Subcutaneous adipose tissue (tissue), 4 donors: ENCODE results near the gene CADPS. TPM values are rescaled to one million over a fixed set of nuclear protein-coding genes. Genes with fewer than 3 reads are reported as not detected.

Experiments
- CTCF ChIP-seq: fragments of 450-650 bp; IDR thresholded peaks from one replicate; pipeline ENCODE4 v1.5.1; 2016; ENCODE audit warnings: low read depth, mild to moderate bottlenecking, control low read depth, antibody characterized with exemption, moderate library complexity
- total RNA-seq, 4 donors: library from RNA; depleted of rRNA; stranded (reverse); fragments of >200 nt; gene quantifications; one replicate each; pipeline ENCODE4 v1.1.0, GENCODE V29; 2016

Gene CADPS
- total RNA-seq, 4 donors from 2014 or later, result 1.9 to 25.1 TPM; not detected in 2

- no peak for TF ChIP-seq CTCF
Observed at GRCh38 chr3:62710751-62711150, 164.5 kb downstream of the CADPS start.

- TF ChIP-seq CTCF, result no peak
Observed at GRCh38 chr3:62708638-62709373, 166.4 kb downstream of the CADPS start.

- TF ChIP-seq CTCF, result no peak
Observed at GRCh38 chr3:62705721-62706120, 169.5 kb downstream of the CADPS start.

- no peak for TF ChIP-seq CTCF
Observed at GRCh38 chr3:62703451-62704167, 171.6 kb downstream of the CADPS start.

GRCh38 chr3:62700357-62700756 is 174.9 kb downstream of the CADPS start:
- TF ChIP-seq CTCF, result no peak

- no peak for TF ChIP-seq CTCF
Observed at GRCh38 chr3:62699728-62700127, 175.5 kb downstream of the CADPS start.

GRCh38 chr3:62696011-62696410 is 179.2 kb downstream of the CADPS start:
- no peak for TF ChIP-seq CTCF
